ENCODE measurements around the gene ASB4. TPM values are rescaled to one million over a fixed set of nuclear protein-coding genes. Genes with fewer than 3 reads are reported as not detected.
"Not testable (repeated sequence)": the region's sequence is repeated elsewhere in the genome, so short reads cannot be mapped to it uniquely, and the experiment has no call there.

ASB4 gene, protein sequence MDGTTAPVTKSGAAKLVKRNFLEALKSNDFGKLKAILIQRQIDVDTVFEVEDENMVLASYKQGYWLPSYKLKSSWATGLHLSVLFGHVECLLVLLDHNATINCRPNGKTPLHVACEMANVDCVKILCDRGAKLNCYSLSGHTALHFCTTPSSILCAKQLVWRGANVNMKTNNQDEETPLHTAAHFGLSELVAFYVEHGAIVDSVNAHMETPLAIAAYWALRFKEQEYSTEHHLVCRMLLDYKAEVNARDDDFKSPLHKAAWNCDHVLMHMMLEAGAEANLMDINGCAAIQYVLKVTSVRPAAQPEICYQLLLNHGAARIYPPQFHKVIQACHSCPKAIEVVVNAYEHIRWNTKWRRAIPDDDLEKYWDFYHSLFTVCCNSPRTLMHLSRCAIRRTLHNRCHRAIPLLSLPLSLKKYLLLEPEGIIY
- polyA plus RNA-seq (2013, experiment 1 of 2) = 0.07 TPM
- 0.20 TPM for polyA plus RNA-seq (2013, experiment 2 of 2)

GRCh38 chr7:95485391-95486123 is at the start of gene ASB4:
ASB4 (plus strand) TSS chr7:95485943; CDS start chr7:95485972, 29 bp downstream.
- Histone ChIP-seq H3K4me3 (ENCODE audit: extremely low read depth, insufficient read depth, low read length, poor library complexity, severe bottlenecking) (no peak within 1 kb of the TSS), H3K27ac (ENCODE audit: low read depth, low read length, severe bottlenecking) (no peak within 1 kb of the TSS), H3K4me1 (ENCODE audit: control insufficient read depth, insufficient read depth, low read length, poor library complexity, severe bottlenecking) (no peaks in the 10 kb centered on the region), H3K9me3 (ENCODE audit: control insufficient read depth, low read length) (no peaks in the 10 kb centered on the region), H3K36me3 (ENCODE audit: control insufficient read depth, insufficient read depth, low read length) (no peaks in the 10 kb centered on the region)
- WGBS, 2 experiments (ENCODE audit: insufficient coverage in 2 of 2) = 89 to 91% methylated on average over 8 of the region's 12 CpGs

DNA sequence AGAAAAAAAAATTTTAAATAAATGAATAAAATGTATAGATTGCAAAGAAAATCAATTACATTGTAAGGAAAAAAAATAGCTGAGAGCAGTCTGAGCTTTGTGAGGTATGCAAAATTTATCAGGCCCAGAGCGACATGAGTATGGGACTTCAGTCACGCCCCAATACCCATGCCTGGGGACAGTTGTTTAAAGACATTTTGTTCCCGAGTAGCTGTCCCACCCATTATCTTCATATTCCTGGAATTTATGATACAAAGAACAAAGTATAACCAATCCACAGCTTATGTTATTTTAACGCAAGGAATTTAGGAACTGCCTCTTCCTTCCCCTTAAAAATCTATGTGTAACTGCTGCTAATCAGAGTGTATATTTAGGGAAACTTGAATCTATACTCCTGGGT is 49.3 kb upstream of the ASB4 start:
- no peaks in the 10 kb centered on the region for H3K4me1 ChIP-seq (ENCODE audit: control insufficient read depth, insufficient read depth, low read length, poor library complexity, severe bottlenecking)
- WGBS, 2 experiments (ENCODE audit: insufficient coverage in 2 of 2) = 80 to 100% methylated on average over 1 to 2 of the region's 4 CpGs
- H3K36me3 ChIP-seq (ENCODE audit: control insufficient read depth, insufficient read depth, low read length) = peaks cover 20% of the 10 kb centered on the region
- H3K9me3 ChIP-seq (ENCODE audit: control insufficient read depth, low read length) = no peaks in the 10 kb centered on the region
- no peak overlapping the region for H3K4me3 ChIP-seq (ENCODE audit: extremely low read depth, insufficient read depth, low read length, poor library complexity, severe bottlenecking)
- H3K27ac ChIP-seq (ENCODE audit: low read depth, low read length, severe bottlenecking) = no peak overlapping the region

DNA sequence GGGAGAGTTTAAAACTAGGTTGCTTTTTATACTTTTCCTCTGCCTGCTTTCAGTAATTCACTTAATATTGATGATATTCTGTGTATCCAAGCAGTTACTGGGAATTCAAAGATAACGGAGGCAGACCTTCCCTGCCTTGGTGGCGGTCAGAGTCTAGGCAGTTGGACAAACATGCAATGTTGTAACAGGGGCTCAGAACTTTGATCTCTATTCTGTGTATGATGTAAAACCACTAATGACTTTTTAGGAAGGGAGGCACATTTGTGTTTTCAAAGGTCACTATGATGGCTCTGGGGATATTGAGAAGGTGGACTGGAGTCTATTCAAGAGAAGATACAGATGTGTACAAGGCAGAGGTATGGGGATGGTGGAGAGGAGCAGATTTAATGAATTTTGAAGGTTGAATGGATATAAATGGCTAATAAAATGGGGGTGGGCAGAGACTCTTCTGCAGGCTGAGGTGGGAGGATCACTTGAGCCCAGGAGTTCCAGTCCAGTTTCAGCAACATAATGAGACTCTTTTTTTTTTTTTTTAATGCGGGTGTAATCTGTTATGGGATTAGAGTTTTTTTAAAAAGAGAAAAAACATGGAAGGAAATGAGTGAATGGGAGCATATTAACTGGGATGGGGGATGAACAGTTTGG is 45.2 kb upstream of the ASB4 start:
- no peak overlapping the region for H3K27ac ChIP-seq (ENCODE audit: low read depth, low read length, severe bottlenecking)
- 100% methylated on average over 2 of the region's 3 CpGs for WGBS, 2 experiments (ENCODE audit: insufficient coverage in 2 of 2)

GRCh38 chr7:95441042-95441823 is 44.5 kb upstream of the ASB4 start:
- Histone ChIP-seq H3K9me3 (ENCODE audit: control insufficient read depth, low read length) (no peaks in the 10 kb centered on the region), H3K27ac (ENCODE audit: low read depth, low read length, severe bottlenecking) (no peak overlapping the region), H3K4me3 (ENCODE audit: extremely low read depth, insufficient read depth, low read length, poor library complexity, severe bottlenecking) (no peak overlapping the region), H3K4me1 (ENCODE audit: control insufficient read depth, insufficient read depth, low read length, poor library complexity, severe bottlenecking) (no peaks in the 10 kb centered on the region), H3K36me3 (ENCODE audit: control insufficient read depth, insufficient read depth, low read length) (no peaks in the 10 kb centered on the region)
- WGBS, 2 experiments (ENCODE audit: insufficient coverage in 2 of 2) = 86 to 90% methylated on average over 6 of the region's 7 CpGs

More for the DNA sequence above, 45.2 kb upstream of the ASB4 start:
- Histone ChIP-seq H3K9me3 (ENCODE audit: control insufficient read depth, low read length) (no peaks in the 10 kb centered on the region), H3K36me3 (ENCODE audit: control insufficient read depth, insufficient read depth, low read length) (no peaks in the 10 kb centered on the region), H3K4me1 (ENCODE audit: control insufficient read depth, insufficient read depth, low read length, poor library complexity, severe bottlenecking) (no peaks in the 10 kb centered on the region), H3K4me3 (ENCODE audit: extremely low read depth, insufficient read depth, low read length, poor library complexity, severe bottlenecking) (no peak overlapping the region)

GRCh38 chr7:95444796-95445195 is 40.9 kb upstream of the ASB4 start:
- Histone ChIP-seq H3K9me3 (ENCODE audit: control insufficient read depth, low read length) (no peaks in the 10 kb centered on the region), H3K36me3 (ENCODE audit: control insufficient read depth, insufficient read depth, low read length) (no peaks in the 10 kb centered on the region), H3K4me1 (ENCODE audit: control insufficient read depth, insufficient read depth, low read length, poor library complexity, severe bottlenecking) (no peaks in the 10 kb centered on the region), H3K4me3 (ENCODE audit: extremely low read depth, insufficient read depth, low read length, poor library complexity, severe bottlenecking) (no peak overlapping the region), H3K27ac (ENCODE audit: low read depth, low read length, severe bottlenecking) (no peak overlapping the region)
- 80 to 83% methylated on average over 1 of the region's 2 CpGs for WGBS, 2 experiments (ENCODE audit: insufficient coverage in 2 of 2)

DNA sequence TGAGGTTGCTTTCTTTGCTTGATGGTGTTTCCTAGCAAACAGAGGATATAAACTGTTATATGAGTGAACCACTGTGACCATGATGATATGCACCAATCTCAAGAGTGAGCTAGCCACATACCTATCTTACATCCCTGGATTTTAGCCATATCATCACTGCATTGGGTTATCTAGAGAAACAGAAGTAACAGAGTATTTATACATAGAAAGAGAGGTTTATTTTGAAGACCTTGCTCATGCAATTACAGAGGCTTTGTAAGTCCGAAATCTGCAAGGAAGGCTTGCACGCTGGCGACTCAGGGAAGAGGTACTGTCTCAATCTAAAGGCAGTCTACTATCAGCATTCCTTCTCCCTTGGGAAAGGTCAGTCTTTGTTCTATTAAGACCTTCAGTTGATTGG is 39.1 kb upstream of the ASB4 start:
- WGBS, 2 experiments (ENCODE audit: insufficient coverage in 2 of 2) = 100% methylated on average over 1 of the region's 3 CpGs; no CpG with 5 or more reads in 1 of the 2 experiments

DNA sequence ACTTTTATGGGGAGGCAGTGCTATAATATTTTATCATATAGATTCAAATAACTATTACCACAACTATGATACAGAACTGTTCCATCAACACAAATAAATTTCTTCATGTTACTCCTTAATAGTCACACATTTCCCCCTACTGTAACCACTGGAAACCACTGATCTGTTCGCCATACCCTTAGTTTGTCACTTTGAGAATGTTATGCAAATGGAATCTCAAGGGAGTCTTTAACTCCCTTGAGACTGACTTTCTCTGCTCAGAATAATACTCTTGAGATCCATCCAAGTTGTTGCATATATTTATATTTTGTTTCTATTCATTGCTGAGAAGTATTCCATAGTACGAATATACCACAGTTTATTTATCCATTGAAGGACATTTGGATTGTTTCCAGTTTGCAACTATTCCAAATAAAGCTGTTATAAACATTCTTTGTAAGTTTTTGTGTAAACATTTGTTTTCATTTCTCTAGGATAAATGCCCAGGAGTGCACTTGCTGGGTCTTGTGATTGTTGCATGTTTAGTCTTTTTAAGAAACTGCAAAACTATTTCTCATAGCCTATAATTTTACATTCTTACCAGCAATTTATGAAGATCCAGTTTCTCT is 31.2 kb upstream of the ASB4 start:
- Histone ChIP-seq H3K4me1 (ENCODE audit: control insufficient read depth, insufficient read depth, low read length, poor library complexity, severe bottlenecking) (no peaks in the 10 kb centered on the region), H3K9me3 (ENCODE audit: control insufficient read depth, low read length) (peaks cover 10% of the 10 kb centered on the region), H3K4me3 (ENCODE audit: extremely low read depth, insufficient read depth, low read length, poor library complexity, severe bottlenecking) (no peak overlapping the region), H3K27ac (ENCODE audit: low read depth, low read length, severe bottlenecking) (no peak overlapping the region), H3K36me3 (ENCODE audit: control insufficient read depth, insufficient read depth, low read length) (no peaks in the 10 kb centered on the region)
- WGBS, 2 experiments (ENCODE audit: insufficient coverage in 2 of 2) = no CpG with 5 or more reads among the region's 2 CpGs

More for the DNA sequence above, 39.1 kb upstream of the ASB4 start:
- Histone ChIP-seq H3K4me1 (ENCODE audit: control insufficient read depth, insufficient read depth, low read length, poor library complexity, severe bottlenecking) (no peaks in the 10 kb centered on the region), H3K9me3 (ENCODE audit: control insufficient read depth, low read length) (no peaks in the 10 kb centered on the region), H3K36me3 (ENCODE audit: control insufficient read depth, insufficient read depth, low read length) (no peaks in the 10 kb centered on the region), H3K27ac (ENCODE audit: low read depth, low read length, severe bottlenecking) (no peak overlapping the region), H3K4me3 (ENCODE audit: extremely low read depth, insufficient read depth, low read length, poor library complexity, severe bottlenecking) (no peak overlapping the region)

DNA sequence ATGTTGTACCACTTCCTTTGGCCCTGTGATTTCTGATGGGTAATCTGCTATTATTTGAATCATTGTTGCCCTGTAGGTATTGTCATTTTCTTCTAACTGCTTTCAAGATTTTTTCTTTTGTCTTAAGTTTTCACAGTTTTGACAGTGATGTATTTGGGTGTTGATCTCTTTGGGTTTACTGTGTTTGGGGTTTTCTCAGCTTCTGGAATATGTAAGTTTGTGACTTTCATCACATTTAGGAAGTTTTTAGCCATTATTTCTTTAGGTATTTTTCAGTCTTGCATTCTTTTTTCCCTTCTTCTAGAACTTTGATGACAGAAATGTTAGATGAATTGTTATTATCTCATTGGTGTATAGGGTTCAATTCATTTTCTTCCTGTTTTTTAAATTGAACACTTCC is 27.8 kb upstream of the ASB4 start:
- H3K27ac ChIP-seq (ENCODE audit: low read depth, low read length, severe bottlenecking) = no peak overlapping the region
- H3K4me3 ChIP-seq (ENCODE audit: extremely low read depth, insufficient read depth, low read length, poor library complexity, severe bottlenecking) = no peak overlapping the region
- no peaks in the 10 kb centered on the region for H3K4me1 ChIP-seq (ENCODE audit: control insufficient read depth, insufficient read depth, low read length, poor library complexity, severe bottlenecking)
- H3K36me3 ChIP-seq (ENCODE audit: control insufficient read depth, insufficient read depth, low read length) = no peaks in the 10 kb centered on the region
- peaks cover 22% of the 10 kb centered on the region for H3K9me3 ChIP-seq (ENCODE audit: control insufficient read depth, low read length)

DNA sequence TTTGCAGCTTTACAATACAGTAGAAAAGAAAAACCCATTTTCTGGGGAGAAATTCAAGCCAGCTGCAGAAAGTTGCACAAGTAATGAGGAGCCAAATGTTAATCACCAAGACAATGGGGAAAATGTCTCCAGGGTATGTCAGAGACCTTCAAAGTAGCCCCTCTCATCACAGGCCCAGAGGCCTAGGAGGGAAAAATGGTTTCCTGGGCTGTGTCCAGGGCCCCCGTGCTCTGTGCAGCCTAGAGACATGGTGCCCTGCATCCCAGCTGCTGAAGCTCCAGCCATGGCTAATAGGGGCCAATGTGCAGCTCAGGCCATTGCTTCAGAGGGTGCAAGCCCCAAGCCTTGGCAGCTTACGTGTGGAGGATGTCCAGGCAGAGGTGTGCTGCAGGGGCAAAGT is 25.1 kb upstream of the ASB4 start:
- H3K4me3 ChIP-seq (ENCODE audit: extremely low read depth, insufficient read depth, low read length, poor library complexity, severe bottlenecking); H3K27ac ChIP-seq (ENCODE audit: low read depth, low read length, severe bottlenecking); H3K4me1 ChIP-seq (ENCODE audit: control insufficient read depth, insufficient read depth, low read length, poor library complexity, severe bottlenecking); H3K36me3 ChIP-seq (ENCODE audit: control insufficient read depth, insufficient read depth, low read length): not testable (repeated sequence)
- 90 to 100% methylated on average over 1 to 2 of the region's 2 CpGs for WGBS, 2 experiments (ENCODE audit: insufficient coverage in 2 of 2)
- peaks cover 22% of the 10 kb centered on the region for H3K9me3 ChIP-seq (ENCODE audit: control insufficient read depth, low read length)
